DLD1 (cell line): ENCODE data around the gene RASA2.

Experiments
- in situ Hi-C: cut with HindIII; loops from 2 replicates; pipeline ENCODE4 v1.10.0; 2017; ENCODE audit warnings: low sequenced_read_pairs

RASA2 gene

GRCh38 chr3:141663993-141664392 lies 177.2 kb downstream of the RASA2 start:
- in situ Hi-C loops = no loop called here
